Limb (tissue), 2 donors: Measurements from ENCODE around the gene TNIK.
A peak's percentile ranks its signal among the peaks of the same experiment; 100 is the strongest.

Source experiments
- DNase-seq, 2 donors: peaks; one replicate each; pipeline ENCODE4 v3.0.0-alpha.2; 2016; ENCODE audit errors: extremely low spot score in 2 of 2

Gene TNIK

DNA sequence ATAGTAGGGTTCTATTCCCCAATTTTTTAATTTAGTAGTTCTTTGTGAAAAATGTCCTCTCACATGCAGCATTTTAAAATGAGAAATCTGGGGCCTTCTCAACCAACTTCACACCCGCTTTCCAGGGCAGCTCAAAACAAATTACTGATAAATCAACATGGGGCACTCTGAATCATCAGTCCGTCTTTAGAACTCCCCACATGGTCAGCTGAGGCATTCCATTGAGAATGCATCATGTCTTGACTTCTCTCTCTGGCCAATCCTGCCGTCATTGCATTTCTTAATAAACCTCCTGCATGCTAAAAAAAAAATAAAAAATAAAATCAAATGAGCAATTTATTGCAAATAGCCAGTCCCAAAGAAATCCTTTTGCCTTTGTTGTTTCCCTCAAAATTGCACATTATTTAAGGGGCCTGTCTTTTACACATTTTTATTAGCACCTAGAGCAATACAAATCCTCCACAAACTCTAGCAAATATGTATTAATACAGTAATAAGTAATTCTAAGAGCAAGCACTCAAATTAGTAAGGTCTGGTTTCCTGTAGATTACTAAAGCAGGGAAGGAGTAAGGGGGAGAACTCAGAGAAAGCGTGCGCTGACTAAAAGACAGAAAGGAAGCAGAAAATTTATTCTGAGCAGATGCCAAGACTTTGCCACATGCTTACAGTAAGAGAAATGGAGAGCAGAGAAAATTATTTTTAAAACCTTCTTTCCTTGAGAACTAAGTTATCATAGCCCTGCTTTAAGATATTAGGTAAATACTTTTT lies 175.7 kb downstream of the TNIK start:
- peak in 1 of 2 donors; percentile 44 for DNase-seq

- DNase-seq = no peak
These were observed 176.4 kb downstream of the TNIK start for GRCh38 chr3:171283848-171284222.

DNA sequence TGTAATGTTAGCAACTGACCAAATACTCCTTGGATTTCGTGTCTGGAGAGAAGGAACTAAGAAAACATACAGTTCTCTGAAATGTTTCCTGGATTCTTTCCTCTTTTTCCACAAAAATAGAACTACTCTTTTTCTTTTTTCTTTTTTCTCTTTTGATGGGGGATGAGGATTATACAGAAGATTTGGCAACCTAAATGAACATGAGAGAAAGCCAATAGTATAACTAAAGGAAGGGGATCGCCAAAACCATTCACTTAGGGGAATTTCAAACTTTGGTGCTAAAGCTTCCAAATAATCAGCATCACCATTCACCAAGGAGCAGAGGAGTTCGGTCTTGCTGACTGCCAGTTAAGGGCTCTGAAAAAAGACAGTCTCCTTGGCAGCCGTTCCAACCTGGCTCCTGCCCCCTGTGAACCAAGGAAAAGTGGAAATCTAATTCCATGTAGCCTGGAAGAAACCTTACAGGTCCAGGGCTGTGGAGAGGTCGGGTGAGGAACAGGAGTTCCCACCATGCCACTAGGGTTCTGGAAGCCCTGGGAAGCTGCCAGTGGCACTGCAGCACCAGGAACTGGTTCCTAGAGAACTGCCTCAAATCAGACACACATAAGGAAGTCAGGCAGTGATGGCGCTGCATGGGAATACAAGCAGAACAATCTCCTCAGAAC lies 176.9 kb downstream of the TNIK start:
- DNase-seq = peak in 1 of 2 donors; percentile 29

DNA sequence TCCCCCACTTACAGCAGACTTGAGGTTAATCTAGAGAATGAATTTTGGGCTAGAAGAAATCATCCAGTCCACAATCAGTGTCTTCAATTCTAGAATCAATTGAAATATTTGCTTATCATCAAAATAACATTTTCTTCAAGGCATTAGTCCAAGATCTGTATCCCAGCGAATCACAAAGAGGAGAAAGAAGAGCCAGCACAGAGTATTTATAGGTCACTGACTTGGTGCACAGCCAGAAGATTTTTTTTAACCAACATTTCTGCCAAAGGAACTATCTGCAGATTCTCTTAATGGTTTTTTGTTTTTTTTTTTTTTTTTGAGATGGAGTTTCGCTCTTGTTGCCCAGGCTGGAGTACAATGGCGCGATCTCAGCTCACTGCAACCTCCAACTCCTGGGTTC lies 178.2 kb downstream of the TNIK start:
- peak in 1 of 2 donors; percentile 45 for DNase-seq

GRCh38 chr3:171281256-171281992 lies 178.8 kb downstream of the TNIK start:
- no peak for DNase-seq

GRCh38 chr3:171279972-171280371 lies 180.2 kb downstream of the TNIK start:
- DNase-seq = no peak

- DNase-seq = no peak
These were observed 182.0 kb downstream of the TNIK start for GRCh38 chr3:171278299-171278590.

- no peak for DNase-seq
These were observed 182.5 kb downstream of the TNIK start for GRCh38 chr3:171277456-171278298.

- DNase-seq = no peak
These were observed 183.3 kb downstream of the TNIK start for GRCh38 chr3:171276923-171277322.

DNA sequence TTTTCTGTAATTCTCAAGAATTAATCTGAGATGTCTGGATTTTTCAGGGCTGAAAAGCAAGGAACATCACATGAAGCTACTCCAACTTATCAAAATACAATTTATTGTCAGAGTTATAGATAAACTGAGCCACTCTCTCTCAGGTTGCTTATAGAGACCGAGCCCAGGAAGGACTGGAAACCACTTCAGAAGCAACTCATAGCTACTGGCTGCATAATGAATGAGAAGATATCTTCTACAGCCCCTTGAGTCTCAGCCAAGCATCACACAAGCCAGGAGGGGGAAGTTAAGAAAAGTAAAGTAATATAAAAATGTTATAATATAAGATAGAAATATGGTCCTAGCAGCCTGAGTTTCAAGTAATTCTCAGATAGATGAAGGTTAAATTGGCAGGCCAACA lies 186.0 kb downstream of the TNIK start:
- no peak for DNase-seq

- DNase-seq = no peak
These were observed 189.7 kb downstream of the TNIK start for GRCh38 chr3:171270541-171270940.

GRCh38 chr3:171269542-171269941 lies 190.7 kb downstream of the TNIK start:
- no peak for DNase-seq

- DNase-seq = no peak
These were observed 191.5 kb downstream of the TNIK start for GRCh38 chr3:171268677-171269076.

- DNase-seq = peak in 1 of 2 donors; percentile 37
These were observed 193.1 kb downstream of the TNIK start for GRCh38 chr3:171267104-171267503.

DNA sequence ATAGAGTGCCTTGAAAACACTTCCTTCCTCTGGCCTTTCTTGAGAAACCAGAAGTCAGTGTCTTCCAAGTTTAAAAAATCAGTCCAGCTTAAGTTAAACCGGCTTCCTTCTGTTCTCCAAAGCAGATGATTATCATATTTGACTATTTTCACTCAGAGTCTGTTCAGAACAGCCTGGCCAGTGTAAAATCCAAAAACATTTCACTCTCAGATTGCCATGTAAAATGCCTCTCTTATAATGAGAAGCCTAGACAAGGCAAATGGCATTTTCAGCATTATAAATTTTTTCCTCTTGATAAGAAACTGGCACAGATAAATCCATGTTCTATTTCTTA lies 193.5 kb downstream of the TNIK start:
- DNase-seq = no peak

- no peak for DNase-seq
These were observed 194.0 kb downstream of the TNIK start for GRCh38 chr3:171266034-171266739.

DNA sequence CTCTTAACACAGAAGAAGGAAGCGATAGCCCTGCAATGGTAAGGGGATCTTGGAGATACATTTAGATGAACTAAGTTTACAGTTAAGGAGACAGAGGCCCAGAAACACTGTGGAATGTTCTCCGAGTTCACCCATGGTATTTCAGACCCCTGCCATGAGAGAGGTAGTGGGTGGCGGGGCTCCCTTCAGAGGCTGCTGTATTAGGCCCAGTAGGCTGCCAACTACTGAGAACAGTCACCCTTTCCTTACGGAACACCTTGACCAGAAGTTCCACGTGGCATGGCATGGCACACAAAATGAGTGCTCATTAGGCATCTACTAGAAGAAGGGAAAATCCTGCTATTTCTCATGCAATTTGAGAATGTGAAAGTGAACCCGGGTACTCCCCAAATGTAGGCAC lies 195.4 kb downstream of the TNIK start:
- no peak for DNase-seq

DNA sequence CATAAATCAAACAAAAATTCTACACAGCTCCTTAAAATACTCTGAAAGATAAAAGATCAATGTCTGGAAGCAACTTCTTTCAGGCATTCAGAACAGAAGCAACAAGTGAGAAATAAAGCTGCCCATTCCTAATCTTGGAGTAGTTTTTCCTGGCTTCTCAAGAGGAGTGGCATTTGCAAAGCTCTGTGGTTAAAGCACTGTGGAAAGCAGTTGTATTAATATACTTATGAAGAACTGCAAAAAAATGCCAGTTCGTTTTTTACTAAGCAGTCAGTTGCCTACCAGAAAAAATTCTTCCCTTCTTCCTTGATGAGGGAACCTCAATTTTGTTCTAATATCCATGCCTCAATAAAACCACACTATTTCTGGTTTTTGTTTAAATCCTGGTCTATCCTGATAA lies 197.8 kb downstream of the TNIK start:
- DNase-seq = no peak

GRCh38 chr3:171261487-171261886 lies 198.7 kb downstream of the TNIK start:
- DNase-seq = no peak

- no peak for DNase-seq
These were observed 199.3 kb downstream of the TNIK start for GRCh38 chr3:171260899-171261298.

- no peak for DNase-seq
These were observed 199.7 kb downstream of the TNIK start for GRCh38 chr3:171260466-171260865.
